K562 (cell line): ENCODE results near the gene NDUFV2. TPM values are rescaled to one million over a fixed set of nuclear protein-coding genes. Genes with fewer than 3 reads are reported as not detected.

Experiments
- polyA plus RNA-seq, 8 experiments: library from polyadenylated mRNA; depleted of rRNA in 4 of 8; stranded (reverse) in 5 of 8; unstranded in 3 of 8; fragments of >200 nt; fragmentation: Nextera tagmentation in 2 of 8; fragmentation: Illumina TruSeq in 1 of 8; extraction: Ambion mirVana in 2 of 8; extraction: Trizol in 1 of 8; gene quantifications; 2 replicates each; pipeline versions ENCODE4 v1.2.1 to v1.2.3, GENCODE V29; 2011 to 2014; ENCODE audit warnings: inconsistent platforms in 1 of 8, missing spikeins in 1 of 8
- total RNA-seq, 7 experiments: library from RNA; depleted of rRNA in 6 of 7; stranded (reverse); fragments of >200 nt in 6 of 7; fragmentation: Illumina TruSeq in 2 of 7; extraction: Trizol in 2 of 7; gene quantifications; 2 replicates each; pipeline versions ENCODE4 v1.2.1 to v1.2.3, GENCODE V29; 2011 to 2021; ENCODE audit warnings: low replicate concordance in 1 of 7
- TF ChIP-seq, protein P1 (sequence below): fragments of 200-600 bp; sonication (generic); IDR thresholded peaks from one replicate; pipeline ENCODE4 v1.6.1; 2012; ENCODE audit warnings: mild to moderate bottlenecking, low read depth, low read length, inconsistent platforms
- TF ChIP-seq, protein P2 (sequence below), 2 experiments: fragments of 450-650 bp; IDR thresholded peaks; 2 replicates each; pipeline ENCODE4 v1.6.1; 2016; ENCODE audit warnings: mild to moderate bottlenecking in 2 of 2, borderline replicate concordance in 1 of 2, low read depth in 1 of 2, moderate library complexity in 1 of 2
- TF ChIP-seq, protein P3 (sequence below): fragments of 200-800 bp; sonication (Bioruptor generic); IDR thresholded peaks from 2 replicates; pipeline ENCODE4 v1.6.1; 2017; ENCODE audit warnings: missing genetic modification characterization, missing compliant biosample characterization

The NDUFV2 gene
- total and polyA plus RNA-seq, 9 of the 15 experiments (the other 6 are each of a cell fraction or from before 2014, with no cell fraction given): 213 to 550 (median 384) TPM

DNA sequence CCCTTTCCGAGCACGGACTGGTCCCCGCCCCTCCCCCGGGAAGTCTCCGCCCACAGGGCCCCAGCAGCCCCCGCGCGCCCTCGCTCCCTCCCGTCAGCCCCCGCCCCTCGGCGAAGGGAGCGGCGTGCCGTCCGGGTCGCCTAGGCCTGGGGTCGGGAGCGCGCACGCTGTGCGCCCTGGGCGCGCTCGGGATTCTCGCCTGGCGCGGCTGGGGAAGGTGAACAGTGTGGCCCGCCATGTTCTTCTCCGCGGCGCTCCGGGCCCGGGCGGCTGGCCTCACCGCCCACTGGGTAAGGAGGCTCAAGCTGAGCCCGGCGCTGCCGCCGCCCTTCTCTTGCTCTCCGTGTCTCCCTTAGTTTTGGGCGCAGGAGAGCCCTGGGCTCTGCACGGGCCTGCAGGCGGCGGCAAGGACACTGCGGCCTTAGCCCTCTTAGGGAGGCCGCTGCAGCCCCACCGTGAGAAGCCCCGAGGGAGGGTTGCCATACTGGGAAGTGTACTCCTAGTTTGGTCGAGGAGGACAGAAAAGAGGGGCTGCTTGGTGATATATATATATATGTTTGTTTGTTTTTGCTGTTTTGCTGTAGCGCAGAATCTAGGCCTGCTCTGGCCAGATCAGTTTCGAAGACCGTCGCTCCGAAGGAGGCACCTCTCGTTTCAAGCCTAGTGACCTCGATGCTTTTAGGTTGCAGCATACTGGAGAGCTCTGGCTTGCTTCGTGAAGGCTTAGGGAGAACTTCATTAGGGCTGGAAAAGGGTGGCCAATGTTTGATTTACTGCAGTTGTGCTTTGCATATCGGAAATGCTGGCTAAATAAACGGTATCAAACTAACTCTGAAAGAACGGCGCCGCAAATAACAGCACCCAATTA lies at the start of gene NDUFV2 (continued):
- TF ChIP-seq, protein P1, sequence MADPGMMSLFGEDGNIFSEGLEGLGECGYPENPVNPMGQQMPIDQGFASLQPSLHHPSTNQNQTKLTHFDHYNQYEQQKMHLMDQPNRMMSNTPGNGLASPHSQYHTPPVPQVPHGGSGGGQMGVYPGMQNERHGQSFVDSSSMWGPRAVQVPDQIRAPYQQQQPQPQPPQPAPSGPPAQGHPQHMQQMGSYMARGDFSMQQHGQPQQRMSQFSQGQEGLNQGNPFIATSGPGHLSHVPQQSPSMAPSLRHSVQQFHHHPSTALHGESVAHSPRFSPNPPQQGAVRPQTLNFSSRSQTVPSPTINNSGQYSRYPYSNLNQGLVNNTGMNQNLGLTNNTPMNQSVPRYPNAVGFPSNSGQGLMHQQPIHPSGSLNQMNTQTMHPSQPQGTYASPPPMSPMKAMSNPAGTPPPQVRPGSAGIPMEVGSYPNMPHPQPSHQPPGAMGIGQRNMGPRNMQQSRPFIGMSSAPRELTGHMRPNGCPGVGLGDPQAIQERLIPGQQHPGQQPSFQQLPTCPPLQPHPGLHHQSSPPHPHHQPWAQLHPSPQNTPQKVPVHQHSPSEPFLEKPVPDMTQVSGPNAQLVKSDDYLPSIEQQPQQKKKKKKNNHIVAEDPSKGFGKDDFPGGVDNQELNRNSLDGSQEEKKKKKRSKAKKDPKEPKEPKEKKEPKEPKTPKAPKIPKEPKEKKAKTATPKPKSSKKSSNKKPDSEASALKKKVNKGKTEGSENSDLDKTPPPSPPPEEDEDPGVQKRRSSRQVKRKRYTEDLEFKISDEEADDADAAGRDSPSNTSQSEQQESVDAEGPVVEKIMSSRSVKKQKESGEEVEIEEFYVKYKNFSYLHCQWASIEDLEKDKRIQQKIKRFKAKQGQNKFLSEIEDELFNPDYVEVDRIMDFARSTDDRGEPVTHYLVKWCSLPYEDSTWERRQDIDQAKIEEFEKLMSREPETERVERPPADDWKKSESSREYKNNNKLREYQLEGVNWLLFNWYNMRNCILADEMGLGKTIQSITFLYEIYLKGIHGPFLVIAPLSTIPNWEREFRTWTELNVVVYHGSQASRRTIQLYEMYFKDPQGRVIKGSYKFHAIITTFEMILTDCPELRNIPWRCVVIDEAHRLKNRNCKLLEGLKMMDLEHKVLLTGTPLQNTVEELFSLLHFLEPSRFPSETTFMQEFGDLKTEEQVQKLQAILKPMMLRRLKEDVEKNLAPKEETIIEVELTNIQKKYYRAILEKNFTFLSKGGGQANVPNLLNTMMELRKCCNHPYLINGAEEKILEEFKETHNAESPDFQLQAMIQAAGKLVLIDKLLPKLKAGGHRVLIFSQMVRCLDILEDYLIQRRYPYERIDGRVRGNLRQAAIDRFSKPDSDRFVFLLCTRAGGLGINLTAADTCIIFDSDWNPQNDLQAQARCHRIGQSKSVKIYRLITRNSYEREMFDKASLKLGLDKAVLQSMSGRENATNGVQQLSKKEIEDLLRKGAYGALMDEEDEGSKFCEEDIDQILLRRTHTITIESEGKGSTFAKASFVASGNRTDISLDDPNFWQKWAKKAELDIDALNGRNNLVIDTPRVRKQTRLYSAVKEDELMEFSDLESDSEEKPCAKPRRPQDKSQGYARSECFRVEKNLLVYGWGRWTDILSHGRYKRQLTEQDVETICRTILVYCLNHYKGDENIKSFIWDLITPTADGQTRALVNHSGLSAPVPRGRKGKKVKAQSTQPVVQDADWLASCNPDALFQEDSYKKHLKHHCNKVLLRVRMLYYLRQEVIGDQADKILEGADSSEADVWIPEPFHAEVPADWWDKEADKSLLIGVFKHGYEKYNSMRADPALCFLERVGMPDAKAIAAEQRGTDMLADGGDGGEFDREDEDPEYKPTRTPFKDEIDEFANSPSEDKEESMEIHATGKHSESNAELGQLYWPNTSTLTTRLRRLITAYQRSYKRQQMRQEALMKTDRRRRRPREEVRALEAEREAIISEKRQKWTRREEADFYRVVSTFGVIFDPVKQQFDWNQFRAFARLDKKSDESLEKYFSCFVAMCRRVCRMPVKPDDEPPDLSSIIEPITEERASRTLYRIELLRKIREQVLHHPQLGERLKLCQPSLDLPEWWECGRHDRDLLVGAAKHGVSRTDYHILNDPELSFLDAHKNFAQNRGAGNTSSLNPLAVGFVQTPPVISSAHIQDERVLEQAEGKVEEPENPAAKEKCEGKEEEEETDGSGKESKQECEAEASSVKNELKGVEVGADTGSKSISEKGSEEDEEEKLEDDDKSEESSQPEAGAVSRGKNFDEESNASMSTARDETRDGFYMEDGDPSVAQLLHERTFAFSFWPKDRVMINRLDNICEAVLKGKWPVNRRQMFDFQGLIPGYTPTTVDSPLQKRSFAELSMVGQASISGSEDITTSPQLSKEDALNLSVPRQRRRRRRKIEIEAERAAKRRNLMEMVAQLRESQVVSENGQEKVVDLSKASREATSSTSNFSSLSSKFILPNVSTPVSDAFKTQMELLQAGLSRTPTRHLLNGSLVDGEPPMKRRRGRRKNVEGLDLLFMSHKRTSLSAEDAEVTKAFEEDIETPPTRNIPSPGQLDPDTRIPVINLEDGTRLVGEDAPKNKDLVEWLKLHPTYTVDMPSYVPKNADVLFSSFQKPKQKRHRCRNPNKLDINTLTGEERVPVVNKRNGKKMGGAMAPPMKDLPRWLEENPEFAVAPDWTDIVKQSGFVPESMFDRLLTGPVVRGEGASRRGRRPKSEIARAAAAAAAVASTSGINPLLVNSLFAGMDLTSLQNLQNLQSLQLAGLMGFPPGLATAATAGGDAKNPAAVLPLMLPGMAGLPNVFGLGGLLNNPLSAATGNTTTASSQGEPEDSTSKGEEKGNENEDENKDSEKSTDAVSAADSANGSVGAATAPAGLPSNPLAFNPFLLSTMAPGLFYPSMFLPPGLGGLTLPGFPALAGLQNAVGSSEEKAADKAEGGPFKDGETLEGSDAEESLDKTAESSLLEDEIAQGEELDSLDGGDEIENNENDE: no peak
- TF ChIP-seq, protein P2, sequence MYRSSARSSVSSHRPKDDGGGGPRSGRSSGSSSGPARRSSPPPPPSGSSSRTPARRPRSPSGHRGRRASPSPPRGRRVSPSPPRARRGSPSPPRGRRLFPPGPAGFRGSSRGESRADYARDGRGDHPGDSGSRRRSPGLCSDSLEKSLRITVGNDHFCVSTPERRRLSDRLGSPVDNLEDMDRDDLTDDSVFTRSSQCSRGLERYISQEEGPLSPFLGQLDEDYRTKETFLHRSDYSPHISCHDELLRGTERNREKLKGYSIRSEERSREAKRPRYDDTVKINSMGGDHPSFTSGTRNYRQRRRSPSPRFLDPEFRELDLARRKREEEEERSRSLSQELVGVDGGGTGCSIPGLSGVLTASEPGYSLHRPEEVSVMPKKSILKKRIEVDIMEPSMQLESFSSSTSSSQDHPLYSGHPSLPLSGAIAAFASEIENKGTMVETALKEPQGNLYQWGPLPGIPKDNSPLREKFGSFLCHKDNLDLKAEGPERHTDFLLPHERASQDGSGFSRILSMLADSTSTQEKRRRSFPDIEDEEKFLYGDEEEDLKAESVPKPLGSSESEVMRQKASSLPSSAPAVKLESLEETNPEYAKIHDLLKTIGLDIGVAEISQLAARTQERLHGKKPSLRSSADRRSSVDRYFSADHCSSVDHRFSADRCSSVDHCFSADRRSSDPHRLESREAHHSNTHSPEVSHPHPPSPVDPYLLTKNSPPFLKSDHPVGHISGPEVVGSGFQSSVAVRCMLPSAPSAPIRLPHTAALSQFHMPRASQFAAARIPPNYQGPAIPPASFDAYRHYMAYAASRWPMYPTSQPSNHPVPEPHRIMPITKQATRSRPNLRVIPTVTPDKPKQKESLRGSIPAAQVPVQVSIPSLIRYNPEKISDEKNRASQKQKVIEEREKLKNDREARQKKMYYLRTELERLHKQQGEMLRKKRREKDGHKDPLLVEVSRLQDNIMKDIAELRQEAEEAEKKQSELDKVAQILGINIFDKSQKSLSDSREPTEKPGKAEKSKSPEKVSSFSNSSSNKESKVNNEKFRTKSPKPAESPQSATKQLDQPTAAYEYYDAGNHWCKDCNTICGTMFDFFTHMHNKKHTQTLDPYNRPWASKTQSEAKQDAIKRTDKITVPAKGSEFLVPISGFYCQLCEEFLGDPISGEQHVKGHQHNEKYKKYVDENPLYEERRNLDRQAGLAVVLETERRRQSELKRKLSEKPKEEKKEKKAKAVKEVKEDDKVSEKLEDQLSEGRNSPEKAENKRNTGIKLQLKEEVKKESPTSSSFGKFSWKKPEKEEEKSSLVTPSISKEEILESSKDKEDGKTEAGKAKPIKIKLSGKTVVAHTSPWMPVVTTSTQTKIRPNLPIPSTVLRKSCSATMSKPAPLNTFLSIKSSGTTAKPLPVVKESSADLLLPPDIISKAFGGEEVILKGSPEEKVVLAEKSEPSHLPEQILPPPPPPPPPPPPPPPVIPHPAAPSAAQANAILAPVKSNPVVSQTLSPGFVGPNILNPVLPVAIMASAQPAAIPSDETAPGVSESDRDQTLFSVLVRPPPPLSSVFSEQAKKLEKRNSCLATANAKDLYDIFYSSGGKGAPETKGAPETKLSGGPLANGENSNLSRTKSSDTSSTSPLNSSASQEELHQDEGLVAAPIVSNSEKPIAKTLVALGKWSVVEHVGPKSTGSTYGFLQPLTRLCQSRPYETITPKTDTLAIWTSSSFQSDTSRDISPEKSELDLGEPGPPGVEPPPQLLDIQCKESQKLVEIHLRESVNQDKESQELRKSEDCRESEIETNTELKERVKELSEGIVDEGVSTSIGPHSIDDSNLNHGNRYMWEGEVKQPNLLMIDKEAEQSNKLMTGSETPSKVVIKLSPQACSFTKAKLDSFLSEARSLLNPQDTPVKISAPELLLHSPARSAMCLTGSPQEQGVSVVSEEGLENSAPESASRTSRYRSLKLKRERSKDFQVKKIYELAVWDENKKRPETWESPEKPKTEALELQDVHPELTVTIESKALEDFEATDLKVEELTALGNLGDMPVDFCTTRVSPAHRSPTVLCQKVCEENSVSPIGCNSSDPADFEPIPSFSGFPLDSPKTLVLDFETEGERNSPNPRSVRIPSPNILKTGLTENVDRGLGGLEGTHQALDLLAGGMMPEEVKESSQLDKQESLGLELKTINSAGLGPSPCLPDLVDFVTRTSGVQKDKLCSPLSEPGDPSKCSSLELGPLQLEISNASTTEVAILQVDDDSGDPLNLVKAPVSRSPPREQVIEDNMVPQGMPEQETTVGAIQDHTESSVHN (IDR thresholded peaks at IDR 0.05; ENCODE audit: borderline replicate concordance in 1 of 2, low read depth in 1 of 2): no peak
- TF ChIP-seq, protein P3, sequence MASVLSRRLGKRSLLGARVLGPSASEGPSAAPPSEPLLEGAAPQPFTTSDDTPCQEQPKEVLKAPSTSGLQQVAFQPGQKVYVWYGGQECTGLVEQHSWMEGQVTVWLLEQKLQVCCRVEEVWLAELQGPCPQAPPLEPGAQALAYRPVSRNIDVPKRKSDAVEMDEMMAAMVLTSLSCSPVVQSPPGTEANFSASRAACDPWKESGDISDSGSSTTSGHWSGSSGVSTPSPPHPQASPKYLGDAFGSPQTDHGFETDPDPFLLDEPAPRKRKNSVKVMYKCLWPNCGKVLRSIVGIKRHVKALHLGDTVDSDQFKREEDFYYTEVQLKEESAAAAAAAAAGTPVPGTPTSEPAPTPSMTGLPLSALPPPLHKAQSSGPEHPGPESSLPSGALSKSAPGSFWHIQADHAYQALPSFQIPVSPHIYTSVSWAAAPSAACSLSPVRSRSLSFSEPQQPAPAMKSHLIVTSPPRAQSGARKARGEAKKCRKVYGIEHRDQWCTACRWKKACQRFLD (CRISPR knock-in tag): no peak
